Activated naive CD4-positive, alpha-beta T cell treated with anti-CD3 and anti-CD28 coated beads, Interleukin-2, amount 50 U/mL, for 24 hours (primary cell): ENCODE data around the gene SMARCA2.

Experiments used
- H3K27ac Mint-ChIP-seq: one replicate; pipeline ENCODE4 v1.8.0; 2021; ENCODE audit warnings: mild to moderate bottlenecking, mixed read lengths
- H3K27me3 Mint-ChIP-seq: one replicate; pipeline ENCODE4 v1.8.0; 2021; ENCODE audit warnings: mixed read lengths
- H3K36me3 Mint-ChIP-seq: one replicate; pipeline ENCODE4 v1.8.0; 2021; ENCODE audit warnings: mixed read lengths
- H3K4me1 Mint-ChIP-seq: one replicate; pipeline ENCODE4 v1.8.0; 2021; ENCODE audit warnings: mixed read lengths
- H3K4me3 Mint-ChIP-seq: one replicate; pipeline ENCODE4 v1.8.0; 2021; ENCODE audit warnings: mild to moderate bottlenecking, mixed read lengths
- H3K9me3 Mint-ChIP-seq: one replicate; pipeline ENCODE4 v1.8.0; 2021; ENCODE audit warnings: mixed read lengths

The SMARCA2 gene

GRCh38 chr9:2208991-2209390 is 193.8 kb downstream of the SMARCA2 start:
- H3K36me3 Mint-ChIP-seq, result peaks cover 4% of the 10 kb centered on the region
- H3K4me3 Mint-ChIP-seq, result no peak overlapping the region
- no peaks in the 10 kb centered on the region for H3K9me3 Mint-ChIP-seq
- H3K27ac Mint-ChIP-seq, result no peak overlapping the region
- no peaks in the 10 kb centered on the region for H3K27me3 Mint-ChIP-seq
- no peaks in the 10 kb centered on the region for H3K4me1 Mint-ChIP-seq

GRCh38 chr9:2209400-2209799 is 194.3 kb downstream of the SMARCA2 start:
- H3K4me3 Mint-ChIP-seq, result no peak overlapping the region
- no peak overlapping the region for H3K27ac Mint-ChIP-seq
- H3K4me1 Mint-ChIP-seq, result no peaks in the 10 kb centered on the region
- H3K36me3 Mint-ChIP-seq, result peaks cover 4% of the 10 kb centered on the region
- H3K27me3 Mint-ChIP-seq, result no peaks in the 10 kb centered on the region
- H3K9me3 Mint-ChIP-seq, result no peaks in the 10 kb centered on the region

- Mint-ChIP-seq H3K4me1 (no peaks in the 10 kb centered on the region), H3K36me3 (peaks cover 4% of the 10 kb centered on the region), H3K27ac (no peak overlapping the region), H3K4me3 (no peak overlapping the region), H3K9me3 (no peaks in the 10 kb centered on the region), H3K27me3 (no peaks in the 10 kb centered on the region)
Measured at GRCh38 chr9:2210201-2210600, 195.1 kb downstream of the SMARCA2 start.

GRCh38 chr9:2213830-2214468 is 198.8 kb downstream of the SMARCA2 start:
- Mint-ChIP-seq H3K4me3 (no peak overlapping the region), H3K36me3 (peaks cover 4% of the 10 kb centered on the region), H3K4me1 (no peaks in the 10 kb centered on the region), H3K27ac (no peak overlapping the region), H3K9me3 (no peaks in the 10 kb centered on the region), H3K27me3 (no peaks in the 10 kb centered on the region)

GRCh38 chr9:2214707-2215106 is 199.6 kb downstream of the SMARCA2 start:
- Mint-ChIP-seq H3K36me3 (peaks cover 3% of the 10 kb centered on the region), H3K4me3 (no peak overlapping the region), H3K4me1 (no peaks in the 10 kb centered on the region), H3K9me3 (no peaks in the 10 kb centered on the region), H3K27me3 (no peaks in the 10 kb centered on the region), H3K27ac (no peak overlapping the region)

GRCh38 chr9:2215921-2216441 is 200.8 kb downstream of the SMARCA2 start:
- Mint-ChIP-seq H3K36me3 (peaks cover 3% of the 10 kb centered on the region), H3K4me3 (no peak overlapping the region), H3K4me1 (no peaks in the 10 kb centered on the region), H3K27ac (no peak overlapping the region), H3K9me3 (no peaks in the 10 kb centered on the region), H3K27me3 (no peaks in the 10 kb centered on the region)

- Mint-ChIP-seq H3K4me3 (no peak overlapping the region), H3K27me3 (no peaks in the 10 kb centered on the region), H3K36me3 (peaks cover 2% of the 10 kb centered on the region), H3K9me3 (no peaks in the 10 kb centered on the region), H3K27ac (no peak overlapping the region), H3K4me1 (no peaks in the 10 kb centered on the region)
Measured at GRCh38 chr9:2216591-2216990, 201.4 kb downstream of the SMARCA2 start.

- Mint-ChIP-seq H3K27me3 (no peaks in the 10 kb centered on the region), H3K27ac (no peak overlapping the region), H3K4me1 (no peaks in the 10 kb centered on the region), H3K9me3 (no peaks in the 10 kb centered on the region), H3K36me3 (no peaks in the 10 kb centered on the region), H3K4me3 (no peak overlapping the region)
Measured at GRCh38 chr9:2217540-2217939, 202.4 kb downstream of the SMARCA2 start.

GRCh38 chr9:2220036-2220435 is 204.9 kb downstream of the SMARCA2 start:
- Mint-ChIP-seq H3K36me3 (no peaks in the 10 kb centered on the region), H3K9me3 (no peaks in the 10 kb centered on the region), H3K27me3 (no peaks in the 10 kb centered on the region), H3K4me3 (no peak overlapping the region), H3K27ac (no peak overlapping the region), H3K4me1 (no peaks in the 10 kb centered on the region)

- Mint-ChIP-seq H3K27me3 (no peaks in the 10 kb centered on the region), H3K9me3 (no peaks in the 10 kb centered on the region), H3K27ac (no peak overlapping the region), H3K4me1 (no peaks in the 10 kb centered on the region), H3K36me3 (no peaks in the 10 kb centered on the region), H3K4me3 (no peak overlapping the region)
Measured at GRCh38 chr9:2227144-2227867, 212.2 kb downstream of the SMARCA2 start.

GRCh38 chr9:2228132-2228531 is 213.0 kb downstream of the SMARCA2 start:
- no peaks in the 10 kb centered on the region for H3K36me3 Mint-ChIP-seq
- no peaks in the 10 kb centered on the region for H3K9me3 Mint-ChIP-seq
- H3K27ac Mint-ChIP-seq, result no peak overlapping the region
- H3K4me3 Mint-ChIP-seq, result no peak overlapping the region
- H3K27me3 Mint-ChIP-seq, result no peaks in the 10 kb centered on the region
- no peaks in the 10 kb centered on the region for H3K4me1 Mint-ChIP-seq

- no peak overlapping the region for H3K27ac Mint-ChIP-seq
- H3K9me3 Mint-ChIP-seq, result no peaks in the 10 kb centered on the region
- H3K27me3 Mint-ChIP-seq, result no peaks in the 10 kb centered on the region
- no peak overlapping the region for H3K4me3 Mint-ChIP-seq
- no peaks in the 10 kb centered on the region for H3K36me3 Mint-ChIP-seq
- no peaks in the 10 kb centered on the region for H3K4me1 Mint-ChIP-seq
Measured at GRCh38 chr9:2228641-2229040, 213.5 kb downstream of the SMARCA2 start.

- Mint-ChIP-seq H3K27me3 (no peaks in the 10 kb centered on the region), H3K36me3 (no peaks in the 10 kb centered on the region), H3K9me3 (no peaks in the 10 kb centered on the region), H3K4me1 (no peaks in the 10 kb centered on the region), H3K4me3 (no peak overlapping the region), H3K27ac (no peak overlapping the region)
Measured at GRCh38 chr9:2229109-2229721, 214.1 kb downstream of the SMARCA2 start.

GRCh38 chr9:2230362-2230761 is 215.2 kb downstream of the SMARCA2 start:
- Mint-ChIP-seq H3K4me3 (no peak overlapping the region), H3K9me3 (no peaks in the 10 kb centered on the region), H3K27ac (no peak overlapping the region), H3K27me3 (no peaks in the 10 kb centered on the region), H3K36me3 (no peaks in the 10 kb centered on the region), H3K4me1 (no peaks in the 10 kb centered on the region)

- Mint-ChIP-seq H3K36me3 (no peaks in the 10 kb centered on the region), H3K9me3 (no peaks in the 10 kb centered on the region), H3K4me3 (no peak overlapping the region), H3K4me1 (no peaks in the 10 kb centered on the region), H3K27ac (no peak overlapping the region), H3K27me3 (no peaks in the 10 kb centered on the region)
Measured at GRCh38 chr9:2231101-2231500, 216.0 kb downstream of the SMARCA2 start.

GRCh38 chr9:2231829-2232228 is 216.7 kb downstream of the SMARCA2 start:
- no peaks in the 10 kb centered on the region for H3K4me1 Mint-ChIP-seq
- H3K27ac Mint-ChIP-seq, result no peak overlapping the region
- no peak overlapping the region for H3K4me3 Mint-ChIP-seq
- no peaks in the 10 kb centered on the region for H3K9me3 Mint-ChIP-seq
- H3K36me3 Mint-ChIP-seq, result no peaks in the 10 kb centered on the region
- H3K27me3 Mint-ChIP-seq, result no peaks in the 10 kb centered on the region
